Thoracic aorta (tissue), 2 donors: ENCODE measurements around the gene GDF10. TPM values are rescaled to one million over a fixed set of nuclear protein-coding genes. Genes with fewer than 3 reads are reported as not detected.

Experiments
- ATAC-seq: fragments of 150-250 bp; one replicate; pipeline ENCODE4 v1.8.0; 2017; ENCODE audit warnings: low read depth; ENCODE audit not compliant: insufficient number of reproducible peaks, low FRiP score
- DNase-seq: peaks from one replicate; pipeline ENCODE4 v3.0.0-alpha.2; 2020; ENCODE audit warnings: low spot score
- H3K27ac ChIP-seq, 2 donors: fragments of 200-600 bp; sonication (generic); 1 replicate in 1 of 2; 2 replicates in 1 of 2; pipeline ENCODE4 v1.5.1; 2016; ENCODE audit warnings: mild to moderate bottlenecking in 2 of 2, moderate library complexity in 2 of 2
- H3K27me3 ChIP-seq: fragments of 200-600 bp; sonication (generic); replicated peaks from 2 replicates; pipeline ENCODE4 v1.6.0; 2016; ENCODE audit warnings: mild to moderate bottlenecking; ENCODE audit not compliant: insufficient read depth
- H3K36me3 ChIP-seq: fragments of 200-600 bp; sonication (generic); one replicate; pipeline ENCODE4 v1.5.1; 2016
- H3K4me1 ChIP-seq, 2 donors: fragments of 200-600 bp; sonication (generic); 1 replicate in 1 of 2; 2 replicates in 1 of 2; pipeline versions ENCODE4 v1.5.1 to v1.6.0; 2016; ENCODE audit warnings: low read depth in 2 of 2, mild to moderate bottlenecking in 1 of 2; ENCODE audit not compliant: control insufficient read depth in 1 of 2
- H3K4me3 ChIP-seq: fragments of 200-600 bp; sonication (generic); 2 replicates; pipeline ENCODE4 v1.5.1; 2016; ENCODE audit warnings: mild to moderate bottlenecking
- H3K9me3 ChIP-seq: fragments of 200-600 bp; sonication (generic); 2 replicates; pipeline ENCODE4 v1.5.1; 2016
- CTCF ChIP-seq: fragments of 200-600 bp; sonication (generic); IDR thresholded peaks from one replicate; pipeline ENCODE4 v1.5.1; 2019; ENCODE audit warnings: antibody characterized with exemption
- total RNA-seq, 2 donors: library from RNA; depleted of rRNA; stranded (reverse); fragments of >200 nt; gene quantifications; one replicate each; pipeline versions ENCODE4 v1.1.0 to v1.2.3, GENCODE V29; 2016

GDF10 gene
- total RNA-seq, 2 donors from 2014 or later = 2.4 to 2.5 TPM

- Histone ChIP-seq H3K27ac (no peak overlapping the region), H3K36me3 (no peaks in the 10 kb centered on the region), H3K27me3 (no peaks in the 10 kb centered on the region), H3K4me1 (no peaks in the 10 kb centered on the region), H3K9me3 (no peaks in the 10 kb centered on the region), H3K4me3 (no peak overlapping the region)
- TF ChIP-seq CTCF = no peak
- no peak for DNase-seq
- ATAC-seq = no peak
Measured at GRCh38 chr10:47348661-47349470, 48.9 kb downstream of the GDF10 start.

DNA sequence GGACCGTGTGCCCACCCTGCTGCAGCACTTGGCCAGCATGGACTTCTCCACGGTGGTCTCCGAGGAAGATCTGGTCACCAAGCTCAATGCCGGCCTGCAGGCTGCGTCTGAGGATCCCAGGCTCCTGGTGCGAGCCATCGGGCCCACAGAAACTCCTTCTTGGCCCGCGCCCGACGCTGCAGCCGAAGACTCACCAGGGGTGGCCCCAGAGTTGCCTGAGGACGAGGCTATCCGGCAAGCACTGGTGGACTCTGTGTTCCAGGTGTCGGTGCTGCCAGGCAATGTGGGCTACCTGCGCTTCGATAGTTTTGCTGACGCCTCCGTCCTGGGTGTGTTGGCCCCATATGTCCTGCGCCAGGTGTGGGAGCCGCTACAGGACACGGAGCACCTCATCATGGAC is 49.5 kb downstream of the GDF10 start:
- Histone ChIP-seq H3K4me1 (no peaks in the 10 kb centered on the region), H3K27ac (no peak overlapping the region), H3K9me3 (no peaks in the 10 kb centered on the region), H3K36me3 (no peaks in the 10 kb centered on the region), H3K4me3 (no peak overlapping the region), H3K27me3 (no peaks in the 10 kb centered on the region)
- ATAC-seq (no peak), DNase-seq (no peak)
- no peak for TF ChIP-seq CTCF

DNA sequence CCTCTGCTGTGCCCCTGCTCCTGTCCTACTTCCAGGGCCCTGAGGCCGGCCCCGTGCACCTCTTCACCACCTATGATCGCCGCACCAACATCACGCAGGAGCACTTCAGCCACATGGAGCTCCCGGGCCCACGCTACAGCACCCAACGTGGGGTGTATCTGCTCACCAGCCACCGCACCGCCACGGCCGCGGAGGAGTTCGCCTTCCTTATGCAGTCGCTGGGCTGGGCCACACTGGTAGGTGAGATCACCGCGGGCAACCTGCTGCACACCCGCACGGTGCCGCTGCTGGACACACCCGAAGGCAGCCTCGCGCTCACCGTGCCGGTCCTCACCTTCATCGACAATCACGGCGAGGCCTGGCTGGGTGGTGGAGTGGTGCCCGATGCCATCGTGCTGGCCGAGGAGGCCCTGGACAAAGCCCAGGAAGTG is 50.0 kb downstream of the GDF10 start:
- Histone ChIP-seq H3K36me3 (no peaks in the 10 kb centered on the region), H3K4me1 (no peaks in the 10 kb centered on the region), H3K9me3 (no peaks in the 10 kb centered on the region), H3K27ac (no peak overlapping the region), H3K4me3 (no peak overlapping the region), H3K27me3 (no peaks in the 10 kb centered on the region)
- no peak for ATAC-seq
- TF ChIP-seq CTCF = no peak
- DNase-seq = no peak

DNA sequence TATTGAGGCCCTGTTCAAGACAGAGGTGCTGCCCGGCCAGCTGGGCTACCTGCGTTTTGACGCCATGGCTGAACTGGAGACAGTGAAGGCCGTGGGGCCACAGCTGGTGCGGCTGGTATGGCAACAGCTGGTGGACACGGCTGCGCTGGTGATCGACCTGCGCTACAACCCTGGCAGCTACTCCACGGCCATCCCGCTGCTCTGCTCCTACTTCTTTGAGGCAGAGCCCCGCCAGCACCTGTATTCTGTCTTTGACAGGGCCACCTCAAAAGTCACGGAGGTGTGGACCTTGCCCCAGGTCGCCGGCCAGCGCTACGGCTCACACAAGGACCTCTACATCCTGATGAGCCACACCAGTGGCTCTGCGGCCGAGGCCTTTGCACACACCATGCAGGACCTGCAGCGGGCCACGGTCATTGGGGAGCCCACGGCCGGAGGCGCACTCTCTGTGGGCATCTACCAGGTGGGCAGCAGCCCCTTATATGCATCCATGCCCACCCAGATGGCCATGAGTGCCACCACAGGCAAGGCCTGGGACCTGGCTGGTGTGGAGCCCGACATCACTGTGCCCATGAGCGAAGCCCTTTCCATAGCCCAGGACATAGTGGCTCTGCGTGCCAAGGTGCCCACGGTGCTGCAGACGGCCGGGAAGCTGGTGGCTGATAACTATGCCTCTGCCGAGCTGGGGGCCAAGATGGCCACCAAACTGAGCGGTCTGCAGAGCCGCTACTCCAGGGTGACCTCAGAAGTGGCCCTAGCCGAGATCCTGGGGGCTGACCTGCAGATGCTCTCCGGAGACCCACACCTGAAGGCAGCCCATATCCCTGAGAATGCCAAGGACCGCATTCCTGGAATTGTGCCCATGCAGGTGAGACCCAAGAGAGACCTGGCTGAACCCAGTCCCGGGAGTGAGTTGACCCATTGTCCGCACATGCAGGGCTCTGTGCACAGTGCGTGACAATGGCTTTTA is 51.0 kb downstream of the GDF10 start:
- TF ChIP-seq CTCF = no peak
- no peaks in the 10 kb centered on the region for H3K4me1 ChIP-seq
- ATAC-seq (no peak), DNase-seq (no peak)
- no peaks in the 10 kb centered on the region for H3K9me3 ChIP-seq
- no peak overlapping the region for H3K4me3 ChIP-seq
- no peaks in the 10 kb centered on the region for H3K27me3 ChIP-seq
- H3K36me3 ChIP-seq = no peaks in the 10 kb centered on the region
- H3K27ac ChIP-seq = no peak overlapping the region
